ENCODE measurements around the gene TLCD4.

- TF ChIP-seq POLR2AphosphoS5 (IDR thresholded peaks at IDR 0.05) = no peak
- no peak for TF ChIP-seq CTCF (IDR thresholded peaks at IDR 0.05)
- TF ChIP-seq POLR2A (IDR thresholded peaks at IDR 0.05; ENCODE audit: low read depth) = no peak
Observed at GRCh38 chr1:95067568-95067967, 49.6 kb upstream of the TLCD4 start.
